ENCODE measurements around the gene GTF2E1.

- no peak for TF ChIP-seq CTCF (IDR thresholded peaks at IDR 0.05)
- no peak for TF ChIP-seq EZH2 (IDR thresholded peaks at IDR 0.05)
- TF ChIP-seq EZH2phosphoT487 (IDR thresholded peaks at IDR 0.05) = no peak
Measured at GRCh38 chr3:120795959-120796358, 53.4 kb downstream of the GTF2E1 start.
